HepG2 (cell line): Measurements from ENCODE around the gene MYBPC2. TPM values are rescaled to one million over a fixed set of nuclear protein-coding genes. Genes with fewer than 3 reads are reported as not detected.

Experiments
- ATAC-seq: fragments of 200-7000 bp; cut with Tn5 transposase; 3 replicates; pipeline ENCODE4 v1.9.1; 2020; ENCODE audit warnings: mild to moderate bottlenecking, moderate library complexity
- BruUV-seq: library from RNA; stranded (reverse); fragments of 400-500 nt; replicated peaks from 2 replicates; lab custom pipeline; 2021; lab: Mats Ljungman, UMichigan
- CTCF ChIA-PET: fragments of 300-600 bp; formaldehyde crosslinking; extraction: SDS; loops from one replicate; lab custom pipeline; 2021; ENCODE audit warnings: low total read pairs, inconsistent platforms, low intra/inter-chr PET ratio; lab: Yijun Ruan, JAX
- POLR2A ChIA-PET: fragments of 350-600 bp; sonication (Branson Sonifier 250); formaldehyde crosslinking; loops from one replicate; lab custom pipeline; 2020; ENCODE audit warnings: antibody characterized with exemption, inconsistent platforms; lab: Yijun Ruan, JAX
- DNase-seq: peaks from one replicate; pipeline ENCODE4 v3.0.0-alpha.2; 2015; ENCODE audit warnings: low spot score
- FAIRE-seq: peaks from 3 replicates; lab custom pipeline; 2011; peaks lifted over from hg19 to GRCh38; lab: Jason Lieb, UNC
- H2AFZ ChIP-seq: one replicate; pipeline ENCODE4 v1.6.1; 2011; ENCODE audit warnings: low read length, inconsistent platforms
- H3K27ac ChIP-seq: fragments of 300-600 bp; 3 replicates; pipeline ENCODE4 v1.8.0; 2011; ENCODE audit warnings: mixed run types, mild to moderate bottlenecking, mixed read lengths, low read length, inconsistent platforms; ENCODE audit not compliant: insufficient read depth; ENCODE audit errors: extremely low read length
- H3K27me3 ChIP-seq, 2 experiments: fragments of 200-600 bp in 1 of 2; 2 replicates in 1 of 2; 3 replicates in 1 of 2; pipeline versions ENCODE4 v1.6.0 to v1.8.0; 2011; ENCODE audit warnings: low read length in 2 of 2, mild to moderate bottlenecking in 2 of 2, moderate library complexity in 2 of 2, inconsistent platforms in 1 of 2; ENCODE audit not compliant: insufficient read depth in 2 of 2, control insufficient read depth in 1 of 2
- H3K36me3 ChIP-seq, 2 experiments: fragments of 200-600 bp in 1 of 2; replicated peaks in 1 of 2; 2 replicates in 1 of 2; 3 replicates in 1 of 2; pipeline versions ENCODE4 v1.5.1 to v1.8.0; 2011; ENCODE audit warnings: low read length in 2 of 2, inconsistent platforms in 1 of 2; ENCODE audit not compliant: insufficient read depth in 2 of 2, control insufficient read depth in 1 of 2
- H3K4me1 ChIP-seq: 2 replicates; pipeline ENCODE4 v1.5.1; 2012; ENCODE audit warnings: low read length, inconsistent platforms; ENCODE audit not compliant: insufficient read depth
- H3K4me2 ChIP-seq: 2 replicates; pipeline ENCODE4 v1.6.0; 2011; ENCODE audit warnings: low read depth, low read length, inconsistent platforms
- H3K4me3 ChIP-seq, 3 experiments: fragments of 200-600 bp in 1 of 3; sonication (generic), shearing (Covaris generic) in 1 of 3; replicated peaks in 1 of 3; 2 replicates each; pipeline ENCODE4 v1.5.1; 2011 to 2016; ENCODE audit warnings: low read length in 3 of 3, inconsistent platforms in 2 of 3, low read depth in 2 of 3, mild to moderate bottlenecking in 2 of 3, control low read depth in 1 of 3, mixed read lengths in 1 of 3; ENCODE audit not compliant: insufficient read depth in 1 of 3
- H3K79me2 ChIP-seq: one replicate; pipeline ENCODE4 v1.6.1; 2011; ENCODE audit warnings: low read length, inconsistent platforms; ENCODE audit not compliant: insufficient read depth
- H3K9ac ChIP-seq: 2 replicates; pipeline ENCODE4 v1.6.0; 2011; ENCODE audit warnings: mild to moderate bottlenecking, low read depth, low read length, inconsistent platforms; ENCODE audit not compliant: insufficient read depth
- H3K9me3 ChIP-seq: 2 replicates; pipeline ENCODE4 v1.5.1; 2012; ENCODE audit warnings: mild to moderate bottlenecking, low read length
- H4K20me1 ChIP-seq: 2 replicates; pipeline ENCODE4 v1.6.0; 2011; ENCODE audit warnings: inconsistent platforms, mild to moderate bottlenecking, low read length, moderate library complexity; ENCODE audit not compliant: insufficient read depth
- AGO2 ChIP-seq: fragments of 200-400 bp; formaldehyde crosslinking; optimal IDR thresholded peaks from 2 replicates; pipeline ENCODE3; 2017; ENCODE audit warnings: mild to moderate bottlenecking, low read depth, low read length, moderate library complexity
- EEA1 ChIP-seq: sonication (generic); formaldehyde crosslinking; IDR thresholded peaks from 2 replicates; pipeline ENCODE4 v1.5.1; 2020; ENCODE audit warnings: mild to moderate bottlenecking, missing genetic modification reagents, borderline replicate concordance
- PRDM4 ChIP-seq: sonication (generic); formaldehyde crosslinking; IDR thresholded peaks from 2 replicates; pipeline ENCODE4 v1.9.0; 2021; ENCODE audit warnings: missing genetic modification reagents, borderline replicate concordance
- PRMT3 ChIP-seq: sonication (generic); formaldehyde crosslinking; IDR thresholded peaks from 2 replicates; pipeline ENCODE4 v1.8.1; 2022; ENCODE audit warnings: low read depth, mild to moderate bottlenecking, moderate library complexity, missing genetic modification reagents, borderline replicate concordance
- RFX3 ChIP-seq: IDR thresholded peaks from 2 replicates; pipeline ENCODE4 v1.6.1; 2016; ENCODE audit warnings: missing biosample characterization, missing genetic modification reagents
- SRSF9 ChIP-seq: fragments of 200-400 bp; formaldehyde crosslinking; IDR thresholded peaks from 2 replicates; pipeline ENCODE4 v1.6.1; 2018; ENCODE audit warnings: borderline replicate concordance, mild to moderate bottlenecking, low read depth, low read length; ENCODE audit not compliant: insufficient read depth, poor library complexity, severe bottlenecking
- TGIF2 ChIP-seq: IDR thresholded peaks from 2 replicates; pipeline ENCODE4 v1.6.1; 2016; ENCODE audit warnings: control low read depth, missing compliant biosample characterization
- TSC22D2 ChIP-seq: sonication (generic); formaldehyde crosslinking; IDR thresholded peaks from 2 replicates; pipeline ENCODE4 v1.5.1; 2020; ENCODE audit warnings: missing genetic modification reagents, mild to moderate bottlenecking, borderline replicate concordance
- WGBS: methylation state at CpG from one replicate; pipeline ENCODE4 v1.1.6; 2017; ENCODE audit warnings: low lambda C conversion rate; 5-methylcytosine and 5-hydroxymethylcytosine counted together
- in situ Hi-C: cut with HindIII; loops from 2 replicates; pipeline ENCODE4 v1.10.0; 2017; ENCODE audit warnings: low pct_unique_long_range_greater_than_20kb; ENCODE audit not compliant: extremely low pct_ligation_motif_present
- intact Hi-C: fragments of 100-400 bp; cut with micrococcal nuclease; formaldehyde crosslinking; loops from one replicate; pipeline ENCODE4 v1.10.0; 2022; ENCODE audit not compliant: unreplicated experiment
- polyA plus RNA-seq, 8 experiments: library from polyadenylated mRNA; depleted of rRNA in 3 of 8; stranded (reverse) in 7 of 8; unstranded in 1 of 8; fragments of >200 nt; fragmentation: Illumina TruSeq in 4 of 8; extraction: Trizol in 4 of 8; gene quantifications; 2 replicates each; pipeline versions ENCODE4 v1.2.1 to v1.2.3, GENCODE V29; 2011 to 2016; ENCODE audit warnings: low read depth in 4 of 8, missing spikeins in 1 of 8, mixed read lengths in 1 of 8; ENCODE audit not compliant: insufficient read depth in 1 of 8
- total RNA-seq, 5 experiments: library from RNA; depleted of rRNA; stranded (reverse); fragments of >200 nt; fragmentation: Illumina TruSeq; extraction: Trizol; gene quantifications; 2 replicates each; pipeline ENCODE4 v1.2.3, GENCODE V29; 2016; ENCODE audit warnings: low read depth in 1 of 5
- TF ChIP-seq, protein P1 (sequence below): sonication (generic); formaldehyde crosslinking; IDR thresholded peaks from 2 replicates; pipeline ENCODE4 v1.8.0; 2022; ENCODE audit warnings: missing genetic modification reagents, mild to moderate bottlenecking, moderate library complexity, borderline replicate concordance
- TF ChIP-seq, protein P2 (sequence below): sonication (generic); formaldehyde crosslinking; IDR thresholded peaks from 2 replicates; pipeline ENCODE4 v1.4.0; 2020; ENCODE audit warnings: missing genetic modification reagents, low read depth, mild to moderate bottlenecking, borderline replicate concordance
- TF ChIP-seq, protein P3 (sequence below): sonication (generic); formaldehyde crosslinking; IDR thresholded peaks from 2 replicates; pipeline ENCODE4 v1.4.0; 2020; ENCODE audit warnings: mild to moderate bottlenecking, missing genetic modification reagents
- TF ChIP-seq, protein P4 (sequence below): sonication (generic); IDR thresholded peaks from 2 replicates; pipeline ENCODE4 v1.6.1; 2016; ENCODE audit warnings: low read depth, borderline replicate concordance

MYBPC2 gene
- total and polyA plus RNA-seq, 2 of the 13 experiments (the other 11 are each of a cell fraction or from before 2014, with no cell fraction given), result not detected

DNA sequence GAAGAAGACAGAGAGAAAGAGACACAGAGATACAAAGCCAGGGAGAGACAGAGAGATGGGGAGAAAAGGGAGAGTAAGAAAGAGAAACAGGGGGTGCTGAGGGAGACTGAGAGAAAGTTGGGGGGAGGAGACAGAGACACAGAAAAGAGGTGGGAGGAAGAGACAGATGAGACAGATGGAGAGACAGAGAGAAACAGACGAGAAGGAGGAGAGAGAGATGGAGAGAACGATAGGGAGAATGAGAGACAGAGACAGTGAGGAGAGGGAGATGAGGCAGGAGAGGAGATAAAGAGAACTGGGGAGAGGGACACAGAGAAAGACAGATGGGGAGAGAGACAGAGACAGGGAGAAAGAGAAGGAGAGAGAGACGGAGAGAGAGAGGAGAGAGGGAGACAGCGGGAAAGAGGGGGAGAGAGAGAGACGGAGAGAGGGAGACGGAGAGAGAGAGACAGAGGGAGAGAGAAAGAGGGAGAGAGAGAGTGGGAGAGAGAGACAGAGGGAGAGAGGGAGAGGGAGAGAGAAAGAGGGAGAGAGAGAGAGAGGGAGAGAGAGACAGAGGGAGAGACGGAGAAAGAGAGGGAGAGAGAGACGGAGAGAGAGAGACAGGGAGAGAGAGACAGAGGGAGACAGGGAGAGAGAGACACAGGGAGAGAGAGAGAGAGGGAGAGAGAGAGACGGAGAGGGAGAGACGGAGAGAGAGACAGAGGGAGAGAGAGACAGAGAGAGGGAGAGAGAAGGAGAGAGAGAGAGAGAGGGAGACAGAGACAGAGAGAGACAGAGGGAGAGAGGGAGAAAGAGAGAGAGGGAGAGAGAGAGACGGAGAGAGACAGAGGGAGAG lies 65.7 kb downstream of the MYBPC2 start:
- no peaks in the 10 kb centered on the region for H4K20me1 ChIP-seq
- peaks cover 11% of the 10 kb centered on the region for H3K4me1 ChIP-seq
- no peak overlapping the region for H3K27ac ChIP-seq
- no peak overlapping the region for H3K4me2 ChIP-seq
- DNase-seq (no peak), ATAC-seq (no peak), FAIRE-seq (no peak)
- no peak overlapping the region for H3K9ac ChIP-seq
- no TSS peak for BruUV-seq
- H3K4me3 ChIP-seq, result no peak overlapping the region
- H3K79me2 ChIP-seq, result no peaks in the 10 kb centered on the region
- no peaks in the 10 kb centered on the region for H3K9me3 ChIP-seq
- peaks cover 3 to 8% of the 10 kb centered on the region in 2 experiments; a peak in 3 of 5 replicates for H3K27me3 ChIP-seq
- intact Hi-C loops (no loop called here), in situ Hi-C loops (no loop called here)
- CTCF ChIA-PET, result no interaction called here
- 33% methylated on average over 11 of the region's 11 CpGs for WGBS
- POLR2A ChIA-PET, result no interaction called here
- no peaks in the 10 kb centered on the region for H3K36me3 ChIP-seq
- no peak overlapping the region for H2AFZ ChIP-seq
- TF ChIP-seq PRMT3, result no peak
- TF ChIP-seq, protein P1, sequence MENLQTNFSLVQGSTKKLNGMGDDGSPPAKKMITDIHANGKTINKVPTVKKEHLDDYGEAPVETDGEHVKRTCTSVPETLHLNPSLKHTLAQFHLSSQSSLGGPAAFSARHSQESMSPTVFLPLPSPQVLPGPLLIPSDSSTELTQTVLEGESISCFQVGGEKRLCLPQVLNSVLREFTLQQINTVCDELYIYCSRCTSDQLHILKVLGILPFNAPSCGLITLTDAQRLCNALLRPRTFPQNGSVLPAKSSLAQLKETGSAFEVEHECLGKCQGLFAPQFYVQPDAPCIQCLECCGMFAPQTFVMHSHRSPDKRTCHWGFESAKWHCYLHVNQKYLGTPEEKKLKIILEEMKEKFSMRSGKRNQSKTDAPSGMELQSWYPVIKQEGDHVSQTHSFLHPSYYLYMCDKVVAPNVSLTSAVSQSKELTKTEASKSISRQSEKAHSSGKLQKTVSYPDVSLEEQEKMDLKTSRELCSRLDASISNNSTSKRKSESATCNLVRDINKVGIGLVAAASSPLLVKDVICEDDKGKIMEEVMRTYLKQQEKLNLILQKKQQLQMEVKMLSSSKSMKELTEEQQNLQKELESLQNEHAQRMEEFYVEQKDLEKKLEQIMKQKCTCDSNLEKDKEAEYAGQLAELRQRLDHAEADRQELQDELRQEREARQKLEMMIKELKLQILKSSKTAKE (CRISPR knock-in tag), result no peak
- TF ChIP-seq RFX3 (CRISPR knock-in tag), result no peak
- TF ChIP-seq, protein P2, sequence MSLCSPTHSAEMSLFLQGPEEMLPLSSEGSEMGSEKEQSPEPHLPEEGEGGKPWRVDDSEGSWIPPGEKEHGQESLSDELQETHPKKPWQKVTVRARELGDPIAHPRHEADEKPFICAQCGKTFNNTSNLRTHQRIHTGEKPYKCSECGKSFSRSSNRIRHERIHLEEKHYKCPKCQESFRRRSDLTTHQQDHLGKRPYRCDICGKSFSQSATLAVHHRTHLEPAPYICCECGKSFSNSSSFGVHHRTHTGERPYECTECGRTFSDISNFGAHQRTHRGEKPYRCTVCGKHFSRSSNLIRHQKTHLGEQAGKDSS (CRISPR knock-in tag), result no peak
- TF ChIP-seq, protein P3, sequence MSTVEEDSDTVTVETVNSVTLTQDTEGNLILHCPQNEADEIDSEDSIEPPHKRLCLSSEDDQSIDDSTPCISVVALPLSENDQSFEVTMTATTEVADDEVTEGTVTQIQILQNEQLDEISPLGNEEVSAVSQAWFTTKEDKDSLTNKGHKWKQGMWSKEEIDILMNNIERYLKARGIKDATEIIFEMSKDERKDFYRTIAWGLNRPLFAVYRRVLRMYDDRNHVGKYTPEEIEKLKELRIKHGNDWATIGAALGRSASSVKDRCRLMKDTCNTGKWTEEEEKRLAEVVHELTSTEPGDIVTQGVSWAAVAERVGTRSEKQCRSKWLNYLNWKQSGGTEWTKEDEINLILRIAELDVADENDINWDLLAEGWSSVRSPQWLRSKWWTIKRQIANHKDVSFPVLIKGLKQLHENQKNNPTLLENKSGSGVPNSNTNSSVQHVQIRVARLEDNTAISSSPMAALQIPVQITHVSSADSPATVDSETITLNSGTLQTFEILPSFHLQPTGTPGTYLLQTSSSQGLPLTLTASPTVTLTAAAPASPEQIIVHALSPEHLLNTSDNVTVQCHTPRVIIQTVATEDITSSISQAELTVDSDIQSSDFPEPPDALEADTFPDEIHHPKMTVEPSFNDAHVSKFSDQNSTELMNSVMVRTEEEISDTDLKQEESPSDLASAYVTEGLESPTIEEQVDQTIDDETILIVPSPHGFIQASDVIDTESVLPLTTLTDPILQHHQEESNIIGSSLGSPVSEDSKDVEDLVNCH (CRISPR knock-in tag), result no peak
- no peak for TF ChIP-seq TGIF2 (CRISPR knock-in tag)
- TF ChIP-seq, protein P4, sequence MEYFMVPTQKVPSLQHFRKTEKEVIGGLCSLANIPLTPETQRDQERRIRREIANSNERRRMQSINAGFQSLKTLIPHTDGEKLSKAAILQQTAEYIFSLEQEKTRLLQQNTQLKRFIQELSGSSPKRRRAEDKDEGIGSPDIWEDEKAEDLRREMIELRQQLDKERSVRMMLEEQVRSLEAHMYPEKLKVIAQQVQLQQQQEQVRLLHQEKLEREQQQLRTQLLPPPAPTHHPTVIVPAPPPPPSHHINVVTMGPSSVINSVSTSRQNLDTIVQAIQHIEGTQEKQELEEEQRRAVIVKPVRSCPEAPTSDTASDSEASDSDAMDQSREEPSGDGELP, result no peak
- no peak for TF ChIP-seq SRSF9
- no peak for TF ChIP-seq EEA1 (CRISPR knock-in tag)
- TF ChIP-seq AGO2, result no peak
- TF ChIP-seq PRDM4 (CRISPR knock-in tag), result no peak
- TF ChIP-seq TSC22D2 (CRISPR knock-in tag), result no peak
